IPS DF 6.9 (cell line): ENCODE measurements around the gene MYO1A.

Experiments
- DNase-seq: peaks from one replicate; pipeline ENCODE4 v3.0.0-alpha.2; 2013; ENCODE audit warnings: low read depth, low spot score
- H3K27ac ChIP-seq: one replicate; pipeline ENCODE4 v1.5.1; 2013; ENCODE audit warnings: low read length, control low read depth
- H3K27me3 ChIP-seq: 2 replicates; pipeline ENCODE4 v1.6.1; 2013; ENCODE audit warnings: mild to moderate bottlenecking, low read length; ENCODE audit not compliant: control insufficient read depth, insufficient read depth
- H3K36me3 ChIP-seq: 2 replicates; pipeline ENCODE4 v1.6.1; 2013; ENCODE audit warnings: low read length; ENCODE audit not compliant: control insufficient read depth, insufficient read depth
- H3K4me1 ChIP-seq: 2 replicates; pipeline ENCODE4 v1.6.1; 2013; ENCODE audit warnings: low read length; ENCODE audit not compliant: control insufficient read depth, insufficient read depth
- H3K4me3 ChIP-seq: 2 replicates; pipeline ENCODE4 v1.5.1; 2013; ENCODE audit warnings: mild to moderate bottlenecking, low read length
- H3K9me3 ChIP-seq: 2 replicates; pipeline ENCODE4 v1.6.1; 2013; ENCODE audit warnings: low read length, inconsistent platforms; ENCODE audit not compliant: control insufficient read depth, insufficient read depth
- WGBS: extraction: QIAGEN DNeasy Blood & Tissue Kit; methylation state at CpG from one replicate; pipeline ENCODE4 v1.1.7; 2013; ENCODE audit warnings: mixed read lengths, missing lambda C conversion rate; ENCODE audit not compliant: insufficient read length, insufficient coverage; 5-methylcytosine and 5-hydroxymethylcytosine counted together

Gene MYO1A

DNA sequence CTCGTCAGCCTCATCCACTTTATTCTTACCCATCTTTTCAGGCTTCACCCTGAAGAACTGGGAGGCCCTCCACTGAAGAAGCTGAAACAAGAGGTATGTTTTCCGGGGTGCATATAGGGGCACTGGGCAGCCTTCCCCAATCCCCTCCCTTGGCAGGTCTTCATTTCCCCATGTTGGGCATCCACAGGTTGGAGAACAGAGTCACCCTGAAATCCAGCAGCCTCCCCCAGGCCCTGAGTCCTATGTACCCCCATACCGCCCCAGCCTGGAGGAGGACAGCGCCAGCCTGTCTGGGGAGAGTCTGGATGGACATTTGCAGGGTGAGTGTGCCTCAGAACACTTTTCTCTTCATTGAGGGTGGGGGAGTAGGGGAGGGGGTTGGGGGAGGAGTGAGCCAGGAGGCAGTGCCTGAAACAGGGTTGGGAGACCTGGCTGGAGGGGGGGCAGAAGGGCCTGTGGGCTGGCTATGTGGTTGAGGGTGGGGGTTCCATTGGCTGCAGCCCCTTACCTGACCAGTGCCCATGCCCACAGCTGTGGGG is 43.0 kb upstream of the MYO1A start:
- WGBS, result no CpG with 5 or more reads among the region's 4 CpGs
- H3K27ac ChIP-seq, result no peak overlapping the region
- H3K9me3 ChIP-seq, result no peaks in the 10 kb centered on the region
- H3K27me3 ChIP-seq, result no peaks in the 10 kb centered on the region
- H3K4me1 ChIP-seq, result peaks cover 8% of the 10 kb centered on the region
- peaks cover 11% of the 10 kb centered on the region; the same call in 1 of the 2 replicates for H3K36me3 ChIP-seq
- no peak overlapping the region for H3K4me3 ChIP-seq
- DNase-seq, result no peak

DNA sequence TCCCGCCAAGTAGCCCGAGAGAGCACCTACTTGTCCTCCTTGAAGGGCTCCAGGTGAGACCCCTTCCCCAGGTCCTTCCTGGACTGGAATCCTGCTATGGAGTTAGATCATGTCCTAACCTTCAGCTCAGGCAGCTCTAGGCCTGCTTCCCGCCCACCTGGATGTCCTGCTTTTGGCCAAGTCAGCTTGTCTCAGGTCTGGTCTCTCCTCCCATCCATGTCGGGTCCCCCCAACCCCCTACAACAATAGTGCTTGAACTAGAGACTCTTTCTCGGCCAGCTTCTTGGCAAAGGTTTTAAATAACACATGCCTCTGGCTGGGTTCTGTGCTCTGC is 42.6 kb upstream of the MYO1A start:
- peaks cover 11% of the 10 kb centered on the region; the same call in 1 of the 2 replicates for H3K36me3 ChIP-seq
- H3K27me3 ChIP-seq, result no peaks in the 10 kb centered on the region
- no peak for DNase-seq
- peaks cover 8% of the 10 kb centered on the region for H3K4me1 ChIP-seq
- H3K9me3 ChIP-seq, result no peaks in the 10 kb centered on the region
- no CpG with 5 or more reads among the region's 5 CpGs for WGBS
- H3K27ac ChIP-seq, result no peak overlapping the region
- no peak overlapping the region for H3K4me3 ChIP-seq

DNA sequence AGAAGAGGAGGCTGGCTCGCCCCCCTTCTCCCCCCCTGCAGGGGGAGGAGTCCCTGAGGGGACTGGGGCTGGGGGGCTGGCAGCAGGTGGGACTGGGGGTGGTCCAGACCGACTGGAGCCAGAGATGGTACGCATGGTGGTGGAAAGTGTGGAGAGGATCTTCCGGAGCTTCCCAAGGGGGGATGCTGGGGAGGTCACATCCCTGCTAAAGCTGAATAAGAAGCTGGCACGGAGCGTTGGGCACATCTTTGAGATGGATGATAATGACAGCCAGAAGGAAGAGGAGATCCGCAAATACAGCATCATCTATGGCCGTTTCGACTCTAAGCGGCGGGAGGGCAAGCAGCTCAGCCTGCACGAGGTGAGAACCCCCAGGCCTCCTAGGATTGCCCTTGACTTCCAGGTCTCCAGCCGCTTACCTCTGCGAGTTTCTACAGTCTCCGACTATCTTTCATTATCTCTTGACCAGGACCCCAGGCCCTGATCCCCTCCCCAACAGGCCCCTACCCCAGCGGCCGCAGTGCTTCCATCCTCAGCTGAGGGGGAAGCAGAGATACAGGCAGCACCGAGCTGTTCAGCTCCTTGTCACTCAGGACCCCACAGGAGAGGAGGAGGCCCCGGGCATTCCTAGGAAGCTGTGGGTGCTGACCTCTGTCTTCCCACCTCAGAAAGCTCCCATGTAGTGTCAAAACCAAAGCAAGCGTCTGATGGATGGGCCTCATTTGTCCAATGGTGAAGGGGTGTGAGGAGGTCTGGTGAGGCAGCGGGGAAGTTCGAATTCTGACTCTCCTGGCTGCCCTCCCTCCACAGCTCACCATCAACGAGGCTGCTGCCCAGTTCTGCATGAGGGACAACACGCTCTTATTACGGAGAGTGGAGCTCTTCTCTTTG is 42.0 kb upstream of the MYO1A start:
- Histone ChIP-seq H3K4me3 (no peak overlapping the region), H3K27ac (no peak overlapping the region), H3K27me3 (no peaks in the 10 kb centered on the region), H3K36me3 (peaks cover 11% of the 10 kb centered on the region; the same call in 1 of the 2 replicates), H3K9me3 (no peaks in the 10 kb centered on the region), H3K4me1 (peaks cover 8% of the 10 kb centered on the region)
- DNase-seq, result no peak
- no CpG with 5 or more reads among the region's 25 CpGs for WGBS

DNA sequence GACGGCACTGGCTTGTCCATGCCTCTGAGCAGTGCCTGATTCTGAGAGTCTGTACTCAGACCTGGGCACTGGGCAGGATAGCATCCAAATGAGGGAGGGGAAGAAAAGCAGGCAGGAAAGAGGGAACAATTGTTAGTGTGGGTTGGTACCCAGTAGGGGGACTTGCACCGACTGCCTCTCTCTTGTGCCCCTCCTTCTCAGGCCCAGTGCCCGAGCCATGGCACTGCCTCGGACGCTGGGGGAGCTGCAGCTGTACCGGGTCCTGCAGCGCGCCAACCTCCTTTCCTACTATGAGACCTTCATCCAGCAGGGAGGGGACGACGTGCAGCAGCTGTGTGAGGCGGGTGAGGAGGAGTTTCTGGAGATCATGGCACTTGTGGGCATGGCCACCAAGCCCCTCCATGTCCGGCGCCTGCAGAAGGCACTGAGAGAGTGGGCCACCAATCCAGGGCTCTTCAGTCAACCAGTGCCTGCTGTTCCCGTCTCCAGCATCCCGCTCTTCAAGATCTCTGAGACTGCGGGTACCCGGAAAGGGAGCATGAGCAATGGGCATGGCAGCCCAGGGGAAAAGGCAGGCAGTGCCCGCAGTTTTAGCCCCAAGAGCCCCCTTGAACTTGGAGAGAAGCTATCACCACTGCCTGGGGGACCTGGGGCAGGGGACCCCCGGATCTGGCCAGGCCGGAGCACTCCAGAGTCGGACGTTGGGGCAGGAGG is 41.2 kb upstream of the MYO1A start:
- Histone ChIP-seq H3K36me3 (peaks cover 11% of the 10 kb centered on the region; the same call in 1 of the 2 replicates), H3K4me1 (peaks cover 8% of the 10 kb centered on the region), H3K27me3 (no peaks in the 10 kb centered on the region), H3K4me3 (no peak overlapping the region), H3K9me3 (no peaks in the 10 kb centered on the region), H3K27ac (no peak overlapping the region)
- no CpG with 5 or more reads among the region's 22 CpGs for WGBS
- DNase-seq, result no peak

DNA sequence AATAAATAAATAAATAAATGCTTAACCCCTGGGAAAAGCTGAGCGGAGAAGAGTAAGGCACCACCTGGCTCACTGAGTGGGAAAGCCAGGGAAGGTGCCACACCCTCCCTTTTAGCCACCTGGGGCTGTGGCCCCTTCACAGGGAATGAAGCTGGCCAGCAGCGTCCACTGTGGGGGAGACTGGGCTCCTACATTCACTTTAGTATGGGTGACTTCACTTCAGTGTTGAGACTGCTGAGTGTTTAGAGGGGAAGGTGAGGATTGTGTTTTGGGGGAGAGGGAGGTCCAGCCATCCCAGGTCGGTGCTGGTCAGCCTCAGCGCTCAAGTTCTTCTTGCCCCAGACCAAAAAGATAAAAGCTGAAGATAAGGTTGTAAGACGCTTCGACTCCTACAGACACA is 40.6 kb upstream of the MYO1A start:
- no peak for DNase-seq
- Histone ChIP-seq H3K27ac (no peak overlapping the region), H3K9me3 (no peaks in the 10 kb centered on the region), H3K36me3 (peaks cover 10% of the 10 kb centered on the region; the same call in 1 of the 2 replicates), H3K4me3 (no peak overlapping the region), H3K27me3 (no peaks in the 10 kb centered on the region), H3K4me1 (peaks cover 11% of the 10 kb centered on the region)
- WGBS, result no CpG with 5 or more reads among the region's 6 CpGs

DNA sequence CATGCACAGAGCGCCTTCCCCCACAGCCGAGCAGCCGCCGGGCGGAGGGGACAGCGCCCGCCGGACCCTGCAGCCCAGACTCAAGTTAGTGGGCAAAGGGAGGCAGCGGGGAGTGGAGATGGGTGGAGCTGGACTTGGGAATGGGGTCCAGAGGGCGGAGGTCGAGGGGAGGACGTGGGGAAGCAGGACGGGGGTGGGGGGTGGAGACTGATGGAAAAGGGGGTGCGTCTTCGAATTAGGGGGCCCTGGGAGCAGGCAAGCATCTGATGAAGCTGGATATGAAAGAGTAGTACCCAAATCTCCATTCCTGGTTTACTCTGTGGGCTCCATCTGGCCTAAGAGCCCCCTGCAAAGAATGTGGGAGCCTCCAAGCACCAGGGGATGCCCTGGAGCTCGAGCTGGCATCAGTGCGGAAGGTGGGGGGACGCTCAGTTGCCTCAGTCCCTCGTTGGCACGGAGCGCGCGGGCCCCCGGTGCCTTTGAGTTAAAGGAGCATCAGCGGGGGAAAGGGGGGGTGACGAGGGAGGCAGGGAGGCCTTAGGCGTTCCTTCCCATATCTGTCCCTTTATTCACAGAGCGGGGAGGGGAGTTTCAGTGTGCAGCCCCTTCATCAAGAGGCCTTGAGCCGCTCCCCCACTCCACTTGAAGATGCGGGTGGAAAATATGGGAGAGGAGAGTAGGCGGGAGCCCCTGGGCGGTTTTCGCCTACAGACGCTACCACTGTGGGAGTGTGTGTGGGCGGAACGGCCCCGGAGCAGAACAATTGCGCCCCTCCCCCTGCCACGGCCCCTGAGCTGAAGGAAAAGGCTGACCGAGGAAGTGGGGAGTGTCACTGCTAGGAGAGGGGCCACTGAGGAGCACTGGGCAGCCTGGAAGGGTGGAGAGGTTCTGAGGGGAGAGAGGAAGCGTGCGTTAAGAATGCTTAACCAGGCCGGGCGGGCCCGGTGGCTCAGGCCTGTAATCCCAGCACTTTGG is 39.6 kb upstream of the MYO1A start:
- no CpG with 5 or more reads among the region's 45 CpGs for WGBS
- H3K27me3 ChIP-seq, result no peaks in the 10 kb centered on the region
- H3K4me1 ChIP-seq, result peaks cover 9% of the 10 kb centered on the region
- peaks cover 7% of the 10 kb centered on the region; the same call in 1 of the 2 replicates for H3K36me3 ChIP-seq
- no peak for DNase-seq
- no peak overlapping the region for H3K27ac ChIP-seq
- H3K4me3 ChIP-seq, result peak overlapping the region; percentile 89
- no peaks in the 10 kb centered on the region for H3K9me3 ChIP-seq

DNA sequence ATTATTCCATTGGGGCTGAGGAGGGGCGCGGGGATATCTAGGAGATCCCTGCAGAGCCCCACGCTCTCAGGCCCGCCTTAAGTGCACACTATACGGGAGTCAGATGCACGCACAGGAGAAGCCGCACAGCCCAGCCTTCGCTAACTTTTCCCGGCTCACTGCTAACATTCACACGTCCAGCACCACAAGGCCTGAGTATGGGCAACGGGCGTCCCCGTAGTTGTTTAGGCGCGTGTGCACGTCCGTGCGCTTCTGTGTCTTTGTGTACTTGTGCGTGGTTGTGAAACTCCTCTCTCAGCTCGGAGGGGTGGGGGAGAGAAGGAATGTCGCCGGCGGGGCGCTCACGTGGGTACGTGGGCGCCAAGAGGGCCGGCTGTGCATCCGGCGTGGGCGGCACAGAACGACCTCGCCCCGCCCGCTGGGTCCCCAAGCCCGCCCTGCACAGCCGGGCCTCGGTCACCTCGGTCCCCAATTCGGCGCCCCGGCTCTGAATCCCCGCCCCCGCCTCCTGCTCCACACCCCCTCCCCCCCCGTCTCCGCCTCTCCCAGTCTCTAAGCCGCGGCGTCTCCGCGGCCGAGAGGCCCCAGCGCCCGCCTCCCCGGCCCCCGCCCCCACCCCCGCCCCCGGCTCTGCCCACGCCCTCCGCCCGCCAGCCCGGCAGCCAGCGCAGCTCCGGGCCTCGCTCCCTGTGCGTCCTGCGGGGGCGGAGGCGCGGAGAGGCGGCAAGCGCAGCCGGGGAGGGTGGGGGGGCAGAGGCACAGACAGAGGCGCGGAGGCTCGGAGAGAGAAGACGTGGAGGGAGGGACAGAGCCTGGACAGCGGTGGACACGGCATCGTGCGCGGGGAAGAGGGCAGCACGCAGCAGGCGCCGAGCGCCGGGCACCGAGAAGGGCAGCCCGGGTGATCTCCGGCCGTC is 38.7 kb upstream of the MYO1A start, which contains the start of gene NAB2:
Gene NAB2, plus strand, starts transcription at position 761 of the 917 bp plus-strand sequence. CDS start 158 bp downstream, outside the sequence.
- H3K27ac ChIP-seq, result no peak within 1 kb of the TSS
- WGBS, result no CpG with 5 or more reads among the region's 91 CpGs
- no peaks in the 10 kb centered on the region for H3K9me3 ChIP-seq
- no peak for DNase-seq
- H3K27me3 ChIP-seq, result no peaks in the 10 kb centered on the region
- H3K36me3 ChIP-seq, result peaks cover 4% of the 10 kb centered on the region; the same call in 1 of the 2 replicates
- H3K4me3 ChIP-seq, result peak within 1 kb of the TSS; percentile 89
- H3K4me1 ChIP-seq, result peaks cover 5% of the 10 kb centered on the region

DNA sequence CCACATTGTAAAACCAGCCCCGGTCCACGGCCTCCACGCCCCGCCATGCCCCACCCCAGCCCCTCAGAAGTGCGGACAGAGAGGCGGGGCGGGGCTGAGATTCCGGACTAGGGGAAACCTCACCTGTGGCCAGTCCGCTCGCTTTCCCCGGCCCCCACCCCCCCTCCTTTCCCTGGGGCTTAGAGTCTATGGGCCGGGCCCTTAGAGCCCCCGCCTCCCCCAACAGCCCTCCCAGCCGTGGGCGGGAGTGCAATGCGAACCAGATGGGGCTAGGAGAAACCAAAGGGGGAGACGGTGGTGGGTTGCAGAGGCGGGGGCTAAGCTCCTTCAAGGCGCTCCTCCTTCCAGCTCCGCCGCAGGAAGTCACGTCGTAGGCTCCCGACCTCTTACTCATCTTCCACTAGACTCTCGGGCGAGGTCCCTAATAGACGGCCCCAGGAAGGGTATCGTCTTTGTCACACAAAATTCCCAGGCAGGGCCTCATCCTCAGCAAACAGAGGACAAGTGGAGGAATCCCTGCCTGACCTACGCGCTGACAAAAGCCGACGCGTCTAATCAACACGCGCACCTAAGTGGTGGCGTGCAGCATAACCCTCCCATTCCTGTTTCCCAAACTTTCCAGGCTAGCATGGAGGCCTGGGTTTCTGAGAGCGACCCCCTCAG is 37.9 kb upstream of the MYO1A start:
- Histone ChIP-seq H3K4me1 (peaks cover 3% of the 10 kb centered on the region), H3K27ac (no peak overlapping the region), H3K27me3 (no peaks in the 10 kb centered on the region), H3K36me3 (peaks cover 4% of the 10 kb centered on the region; the same call in 1 of the 2 replicates), H3K4me3 (peak overlapping the region; percentile 38; the same call in 1 of the 2 replicates), H3K9me3 (no peaks in the 10 kb centered on the region)
- no peak for DNase-seq
- WGBS, result no CpG with 5 or more reads among the region's 37 CpGs
